Measurements from ENCODE around the gene SH3PXD2A.
A peak's percentile ranks its signal among the peaks of the same experiment; 100 is the strongest.

The SH3PXD2A gene

GRCh38 chr10:103739039-103739764 is 116.2 kb downstream of the SH3PXD2A start:
- CTCF ChIA-PET = interaction anchor here (1.1 to 1.7 kb wide), 4 partner anchors 9 to 61 kb away, joined by 4 read pairs; no protein-coding TSS in a partner anchor
- WGBS (ENCODE audit: insufficient coverage) = 94% methylated on average over 9 of the region's 13 CpGs

GRCh38 chr10:103737735-103738367 is 117.5 kb downstream of the SH3PXD2A start:
- WGBS (ENCODE audit: insufficient coverage) = 100% methylated on average over 13 of the region's 14 CpGs
- Histone ChIP-seq H3K4me1 (ENCODE audit: control extremely low read depth in 1 of 4, control insufficient read depth in 4 of 4, insufficient read depth in 4 of 4, low read length in 3 of 4) (peaks cover 0 to 6% (median 5%) of the 10 kb centered on the region in 4 experiments), H3K9me3 (ENCODE audit: control extremely low read depth in 1 of 5, control insufficient read depth in 4 of 5, insufficient read depth in 2 of 5, low read depth in 1 of 5, low read length in 4 of 5) (no peaks in the 10 kb centered on the region), H3K4me3 (ENCODE audit: control insufficient read depth in 1 of 7, extremely low read depth in 1 of 7, insufficient read depth in 4 of 7, low read depth in 2 of 7, low read length in 6 of 7) (no peak overlapping the region), H3K27me3 (replicated peaks in 2 of 5; ENCODE audit: control insufficient read depth in 4 of 5, insufficient read depth in 5 of 5, low read length in 4 of 5) (no peaks in the 10 kb centered on the region), H3K36me3 (ENCODE audit: control insufficient read depth in 4 of 4, insufficient read depth in 4 of 4, low read length in 3 of 4) (no peaks in the 10 kb centered on the region), H3K27ac (ENCODE audit: insufficient read depth in 1 of 2, low read depth in 1 of 2, low read length in 2 of 2, poor library complexity in 1 of 2, severe bottlenecking in 2 of 2) (no peak overlapping the region)
- no peak for DNase-seq
- ChIA-PET POLR2A (no interaction called here), CTCF (interaction anchor here (1.1 to 1.7 kb wide), 4 partner anchors 10 to 114 kb away, joined by 3 to 4 read pairs (median 4); no protein-coding TSS in a partner anchor)

More at GRCh38 chr10:103739039-103739764, 116.2 kb downstream of the SH3PXD2A start:
- H3K4me1 ChIP-seq (ENCODE audit: control extremely low read depth in 1 of 4, control insufficient read depth in 4 of 4, insufficient read depth in 4 of 4, low read length in 3 of 4) = peaks cover 0 to 12% (median 0%) of the 10 kb centered on the region in 4 experiments
- no peaks in the 10 kb centered on the region for H3K9me3 ChIP-seq (ENCODE audit: control extremely low read depth in 1 of 5, control insufficient read depth in 4 of 5, insufficient read depth in 2 of 5, low read depth in 1 of 5, low read length in 4 of 5)
- H3K27ac ChIP-seq (ENCODE audit: insufficient read depth in 1 of 2, low read depth in 1 of 2, low read length in 2 of 2, poor library complexity in 1 of 2, severe bottlenecking in 2 of 2) = no peak overlapping the region
- no peak overlapping the region for H3K4me3 ChIP-seq (ENCODE audit: control insufficient read depth in 1 of 7, extremely low read depth in 1 of 7, insufficient read depth in 4 of 7, low read depth in 2 of 7, low read length in 6 of 7)
- H3K27me3 ChIP-seq (replicated peaks in 2 of 5; ENCODE audit: control insufficient read depth in 4 of 5, insufficient read depth in 5 of 5, low read length in 4 of 5) = no peaks in the 10 kb centered on the region
- no peak for DNase-seq
- H3K36me3 ChIP-seq (ENCODE audit: control insufficient read depth in 4 of 4, insufficient read depth in 4 of 4, low read length in 3 of 4) = no peaks in the 10 kb centered on the region
- POLR2A ChIA-PET = interaction anchor here (1.1 kb wide), 1 partner anchor 10 kb away, joined by 3 read pairs; no protein-coding TSS in a partner anchor

DNA sequence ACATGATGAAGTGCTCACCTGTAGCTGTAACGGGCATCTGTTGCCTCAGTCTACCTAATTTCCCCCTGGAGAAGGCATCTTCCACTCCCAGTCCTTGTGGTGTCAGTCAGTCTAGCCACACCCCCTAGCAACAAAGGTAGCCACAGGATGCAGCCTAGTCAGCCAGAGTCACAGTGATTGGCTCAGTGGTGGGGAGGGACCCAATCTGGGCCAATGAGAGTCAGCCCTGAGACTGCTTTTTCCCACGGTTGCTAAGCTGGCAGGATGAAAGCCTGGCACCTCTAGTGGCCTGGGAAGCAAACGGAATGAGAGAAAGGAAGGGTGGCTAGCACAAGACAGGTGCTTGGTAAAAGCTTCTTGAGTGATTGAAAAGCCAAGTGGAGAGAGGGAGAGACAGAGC is 118.6 kb downstream of the SH3PXD2A start:
- H3K9me3 ChIP-seq (ENCODE audit: control extremely low read depth in 1 of 5, control insufficient read depth in 4 of 5, insufficient read depth in 2 of 5, low read depth in 1 of 5, low read length in 4 of 5) = no peaks in the 10 kb centered on the region
- 100% methylated on average over 2 of the region's 3 CpGs for WGBS (ENCODE audit: insufficient coverage)
- ChIA-PET POLR2A (no interaction called here), CTCF (interaction anchor here (1.0 to 2.2 kb wide), 6 partner anchors 8 to 115 kb away, joined by 3 to 10 read pairs (median 4); no protein-coding TSS in a partner anchor)
- H3K4me1 ChIP-seq (ENCODE audit: control extremely low read depth in 1 of 4, control insufficient read depth in 4 of 4, insufficient read depth in 4 of 4, low read length in 3 of 4) = peaks cover 0 to 6% (median 5%) of the 10 kb centered on the region in 4 experiments
- no peaks in the 10 kb centered on the region for H3K27me3 ChIP-seq (replicated peaks in 2 of 5; ENCODE audit: control insufficient read depth in 4 of 5, insufficient read depth in 5 of 5, low read length in 4 of 5)
- no peaks in the 10 kb centered on the region for H3K36me3 ChIP-seq (ENCODE audit: control insufficient read depth in 4 of 4, insufficient read depth in 4 of 4, low read length in 3 of 4)
- H3K4me3 ChIP-seq (ENCODE audit: control insufficient read depth in 1 of 7, extremely low read depth in 1 of 7, insufficient read depth in 4 of 7, low read depth in 2 of 7, low read length in 6 of 7) = no peak overlapping the region
- peak in 1 of 3 donors; percentile 9 for DNase-seq
- no peak overlapping the region for H3K27ac ChIP-seq (ENCODE audit: insufficient read depth in 1 of 2, low read depth in 1 of 2, low read length in 2 of 2, poor library complexity in 1 of 2, severe bottlenecking in 2 of 2)

DNA sequence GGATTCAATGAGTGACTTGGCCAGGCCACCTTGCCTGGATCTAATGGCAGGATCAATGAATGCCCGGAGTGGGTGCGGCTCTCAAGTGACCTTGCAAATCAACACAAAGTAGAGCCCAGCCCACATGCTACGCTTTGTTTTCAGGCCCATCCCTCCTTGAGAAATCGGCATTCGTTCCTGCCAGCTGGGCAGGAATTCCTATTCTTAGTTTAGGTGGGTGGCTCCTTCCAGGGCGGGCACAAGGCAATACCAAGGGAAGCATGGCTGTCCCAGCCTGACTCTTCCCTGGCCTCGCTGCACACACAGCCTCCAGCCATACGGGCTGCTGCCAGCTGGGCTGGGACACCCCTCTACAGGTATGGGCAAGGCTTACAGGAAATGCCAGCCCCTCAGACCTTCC is 119.3 kb downstream of the SH3PXD2A start:
- Histone ChIP-seq H3K9me3 (ENCODE audit: control extremely low read depth in 1 of 5, control insufficient read depth in 4 of 5, insufficient read depth in 2 of 5, low read depth in 1 of 5, low read length in 4 of 5) (no peaks in the 10 kb centered on the region), H3K4me3 (ENCODE audit: control insufficient read depth in 1 of 7, extremely low read depth in 1 of 7, insufficient read depth in 4 of 7, low read depth in 2 of 7, low read length in 6 of 7) (no peak overlapping the region), H3K27me3 (replicated peaks in 2 of 5; ENCODE audit: control insufficient read depth in 4 of 5, insufficient read depth in 5 of 5, low read length in 4 of 5) (no peaks in the 10 kb centered on the region), H3K27ac (ENCODE audit: insufficient read depth in 1 of 2, low read depth in 1 of 2, low read length in 2 of 2, poor library complexity in 1 of 2, severe bottlenecking in 2 of 2) (no peak overlapping the region), H3K4me1 (ENCODE audit: control extremely low read depth in 1 of 4, control insufficient read depth in 4 of 4, insufficient read depth in 4 of 4, low read length in 3 of 4) (peaks cover 0 to 6% (median 5%) of the 10 kb centered on the region in 4 experiments), H3K36me3 (ENCODE audit: control insufficient read depth in 4 of 4, insufficient read depth in 4 of 4, low read length in 3 of 4) (no peaks in the 10 kb centered on the region)
- POLR2A ChIA-PET = no interaction called here
- CTCF ChIA-PET = interaction anchor here (1.2 to 2.2 kb wide), 3 partner anchors 9 to 50 kb away, joined by 3 to 10 read pairs (median 4); no protein-coding TSS in a partner anchor
- no peak for DNase-seq
- WGBS (ENCODE audit: insufficient coverage) = 100% methylated on average over 8 of the region's 8 CpGs

DNA sequence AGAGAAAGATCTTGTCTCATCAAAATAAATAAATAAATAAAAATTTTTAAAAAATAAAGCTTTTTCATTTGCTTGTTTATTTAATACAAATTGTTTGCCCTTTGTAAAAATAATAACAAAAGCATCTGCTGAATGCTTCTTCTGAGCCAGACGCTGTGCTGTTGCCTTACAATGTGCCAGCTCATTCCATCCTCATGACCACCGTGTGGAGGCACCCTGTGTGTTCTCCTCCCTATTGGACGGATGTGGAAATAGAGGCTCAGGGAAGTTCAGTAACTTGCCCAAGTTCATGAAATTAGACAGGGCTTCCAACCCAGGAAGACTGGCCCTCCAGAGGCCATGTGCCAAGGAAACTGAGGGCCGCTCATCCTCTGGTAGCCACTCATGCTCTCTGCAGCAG is 120.6 kb downstream of the SH3PXD2A start:
- WGBS (ENCODE audit: insufficient coverage) = 97% methylated on average over 4 of the region's 4 CpGs
- no peaks in the 10 kb centered on the region for H3K36me3 ChIP-seq (ENCODE audit: control insufficient read depth in 4 of 4, insufficient read depth in 4 of 4, low read length in 3 of 4)
- POLR2A ChIA-PET = no interaction called here
- CTCF ChIA-PET = interaction anchor here (0.6 to 4.1 kb wide), 6 partner anchors 16 to 120 kb away, joined by 3 to 20 read pairs (median 6); no protein-coding TSS in a partner anchor
- no peaks in the 10 kb centered on the region for H3K27me3 ChIP-seq (replicated peaks in 2 of 5; ENCODE audit: control insufficient read depth in 4 of 5, insufficient read depth in 5 of 5, low read length in 4 of 5)
- H3K4me3 ChIP-seq (ENCODE audit: control insufficient read depth in 1 of 7, extremely low read depth in 1 of 7, insufficient read depth in 4 of 7, low read depth in 2 of 7, low read length in 6 of 7) = no peak overlapping the region
- H3K27ac ChIP-seq (ENCODE audit: insufficient read depth in 1 of 2, low read depth in 1 of 2, low read length in 2 of 2, poor library complexity in 1 of 2, severe bottlenecking in 2 of 2) = no peak overlapping the region
- H3K4me1 ChIP-seq (ENCODE audit: control extremely low read depth in 1 of 4, control insufficient read depth in 4 of 4, insufficient read depth in 4 of 4, low read length in 3 of 4) = peaks cover 0 to 6% (median 5%) of the 10 kb centered on the region in 4 experiments
- no peaks in the 10 kb centered on the region for H3K9me3 ChIP-seq (ENCODE audit: control extremely low read depth in 1 of 5, control insufficient read depth in 4 of 5, insufficient read depth in 2 of 5, low read depth in 1 of 5, low read length in 4 of 5)
- no peak for DNase-seq

- Histone ChIP-seq H3K4me3 (ENCODE audit: control insufficient read depth in 1 of 7, extremely low read depth in 1 of 7, insufficient read depth in 4 of 7, low read depth in 2 of 7, low read length in 6 of 7) (no peak overlapping the region), H3K9me3 (ENCODE audit: control extremely low read depth in 1 of 5, control insufficient read depth in 4 of 5, insufficient read depth in 2 of 5, low read depth in 1 of 5, low read length in 4 of 5) (no peaks in the 10 kb centered on the region), H3K36me3 (ENCODE audit: control insufficient read depth in 4 of 4, insufficient read depth in 4 of 4, low read length in 3 of 4) (no peaks in the 10 kb centered on the region), H3K27me3 (replicated peaks in 2 of 5; ENCODE audit: control insufficient read depth in 4 of 5, insufficient read depth in 5 of 5, low read length in 4 of 5) (no peaks in the 10 kb centered on the region), H3K27ac (ENCODE audit: insufficient read depth in 1 of 2, low read depth in 1 of 2, low read length in 2 of 2, poor library complexity in 1 of 2, severe bottlenecking in 2 of 2) (no peak overlapping the region), H3K4me1 (ENCODE audit: control extremely low read depth in 1 of 4, control insufficient read depth in 4 of 4, insufficient read depth in 4 of 4, low read length in 3 of 4) (peaks cover 0 to 6% (median 5%) of the 10 kb centered on the region in 4 experiments)
- 44% methylated on average over 5 of the region's 6 CpGs for WGBS (ENCODE audit: insufficient coverage)
- POLR2A ChIA-PET = no interaction called here
- CTCF ChIA-PET = interaction anchor here (0.8 to 4.1 kb wide), 12 partner anchors 9 to 155 kb away, joined by 3 to 20 read pairs (median 4); no protein-coding TSS in a partner anchor
- peak; percentile 25 to 35 (median 27) for DNase-seq
These were observed 122.3 kb downstream of the SH3PXD2A start for GRCh38 chr10:103733045-103733419.

Data from common myeloid progenitor, CD34-positive (primary cell).